HFF-Myc (cell line): ENCODE results near the gene RAB4A.

Source experiments
- DNase-seq: peaks from one replicate; pipeline ENCODE4 v3.0.0-alpha.2; 2011; ENCODE audit warnings: low read depth; ENCODE audit errors: extremely low read depth
- H3K4me3 ChIP-seq: replicated peaks from 2 replicates; pipeline ENCODE4 v1.5.1; 2011; ENCODE audit warnings: low read depth, mild to moderate bottlenecking, control low read depth, low read length
- CTCF ChIP-seq: IDR thresholded peaks from 2 replicates; pipeline ENCODE4 v1.5.1; 2012; ENCODE audit warnings: mild to moderate bottlenecking, low read depth, low read length, control low read depth; ENCODE audit errors: missing control alignments

Gene RAB4A

GRCh38 chr1:229349463-229350385 lies 78.8 kb downstream of the RAB4A start:
- no peak for DNase-seq
- TF ChIP-seq CTCF = no peak
- no peak overlapping the region for H3K4me3 ChIP-seq

GRCh38 chr1:229352975-229353374 lies 82.1 kb downstream of the RAB4A start:
- no peak for DNase-seq
- no peak overlapping the region for H3K4me3 ChIP-seq
- TF ChIP-seq CTCF = no peak

GRCh38 chr1:229354226-229354625 lies 83.3 kb downstream of the RAB4A start:
- TF ChIP-seq CTCF = no peak
- DNase-seq = no peak
- no peak overlapping the region for H3K4me3 ChIP-seq
